GM20000 (cell line): ENCODE measurements around the gene CELSR3.
A peak's percentile ranks its signal among the peaks of the same experiment; 100 is the strongest.

Experiments used
- DNase-seq: peaks from one replicate; pipeline ENCODE4 v3.0.0; 2012; ENCODE audit warnings: low spot score
- CTCF ChIP-seq: IDR thresholded peaks from 2 replicates; pipeline ENCODE4 v1.5.1; 2012; ENCODE audit warnings: mild to moderate bottlenecking, control low read depth; ENCODE audit errors: extremely low read depth, missing control alignments

CELSR3 gene

GRCh38 chr3:48660800-48661400 lies 1.8 kb downstream of the CELSR3 start:
- no peak for DNase-seq

GRCh38 chr3:48656841-48657281 lies 5.8 kb downstream of the CELSR3 start:
- DNase-seq: no peak

More at GRCh38 chr3:48660800-48661400, 1.8 kb downstream of the CELSR3 start:
- no peak for TF ChIP-seq CTCF

GRCh38 chr3:48656061-48656840 lies 6.4 kb downstream of the CELSR3 start:
- DNase-seq: peak; percentile 94
- TF ChIP-seq CTCF: peak; percentile 80

More at GRCh38 chr3:48656841-48657281, 5.8 kb downstream of the CELSR3 start:
- TF ChIP-seq CTCF: no peak

- TF ChIP-seq CTCF: no peak
Observed at GRCh38 chr3:48655606-48656005, 7.1 kb downstream of the CELSR3 start.

GRCh38 chr3:48655063-48655462 lies 7.6 kb downstream of the CELSR3 start:
- TF ChIP-seq CTCF: no peak
- DNase-seq: no peak

More at GRCh38 chr3:48655606-48656005, 7.1 kb downstream of the CELSR3 start:
- no peak for DNase-seq

GRCh38 chr3:48652923-48653715 lies 9.6 kb downstream of the CELSR3 start:
- DNase-seq: no peak
- no peak for TF ChIP-seq CTCF
